Cerebellar cortex (tissue), 1 donor: ENCODE measurements around the gene SRGAP3.

Experiments
- DNase-seq: peaks from one replicate; pipeline ENCODE4 v3.0.0-alpha.2; 2015; ENCODE audit warnings: low spot score

SRGAP3 gene

DNA sequence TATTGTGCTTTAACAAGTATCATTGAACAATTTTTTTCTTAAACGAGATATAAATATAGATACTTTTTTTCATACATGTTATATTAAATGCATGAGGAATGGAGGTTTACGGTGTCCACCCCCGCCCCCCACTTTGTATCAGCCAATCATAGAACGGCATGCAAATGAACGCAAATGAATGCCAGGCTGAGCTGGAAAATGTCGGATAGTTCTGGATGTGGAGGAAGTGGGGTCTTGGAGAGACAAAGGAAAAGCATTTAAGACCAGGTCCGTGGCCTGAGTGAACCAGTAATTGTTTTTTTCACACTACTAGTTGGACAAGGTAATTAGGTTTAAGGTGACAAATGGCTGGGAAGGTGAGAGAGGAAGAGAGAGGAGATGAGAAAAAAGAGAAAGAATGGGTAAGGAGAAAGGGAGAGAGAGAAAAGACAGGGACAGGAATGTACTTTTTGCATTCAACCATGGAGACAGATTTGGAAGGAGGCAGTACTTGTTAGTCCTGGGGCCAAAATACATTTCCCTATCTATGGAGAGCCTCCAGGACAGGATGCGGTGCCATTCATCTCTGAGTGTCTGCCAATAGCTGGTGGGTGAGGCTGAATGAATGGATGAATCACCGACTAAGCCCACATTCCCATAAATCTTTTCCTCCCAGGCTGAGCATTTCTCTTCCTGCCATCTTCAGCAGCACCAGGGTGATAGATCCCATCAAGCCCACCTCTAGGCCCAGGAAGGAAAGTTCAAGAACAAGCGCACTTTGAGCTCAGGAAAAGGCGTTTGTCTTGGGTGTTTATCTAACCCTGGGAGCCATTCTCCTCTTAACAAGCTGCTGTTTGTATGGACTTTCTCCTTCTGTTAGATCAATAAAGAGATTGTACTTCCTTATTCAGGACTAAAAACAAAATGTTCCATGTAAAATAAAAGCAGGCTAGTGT is 284.7 kb downstream of the SRGAP3 start:
- DNase-seq = no peak

DNA sequence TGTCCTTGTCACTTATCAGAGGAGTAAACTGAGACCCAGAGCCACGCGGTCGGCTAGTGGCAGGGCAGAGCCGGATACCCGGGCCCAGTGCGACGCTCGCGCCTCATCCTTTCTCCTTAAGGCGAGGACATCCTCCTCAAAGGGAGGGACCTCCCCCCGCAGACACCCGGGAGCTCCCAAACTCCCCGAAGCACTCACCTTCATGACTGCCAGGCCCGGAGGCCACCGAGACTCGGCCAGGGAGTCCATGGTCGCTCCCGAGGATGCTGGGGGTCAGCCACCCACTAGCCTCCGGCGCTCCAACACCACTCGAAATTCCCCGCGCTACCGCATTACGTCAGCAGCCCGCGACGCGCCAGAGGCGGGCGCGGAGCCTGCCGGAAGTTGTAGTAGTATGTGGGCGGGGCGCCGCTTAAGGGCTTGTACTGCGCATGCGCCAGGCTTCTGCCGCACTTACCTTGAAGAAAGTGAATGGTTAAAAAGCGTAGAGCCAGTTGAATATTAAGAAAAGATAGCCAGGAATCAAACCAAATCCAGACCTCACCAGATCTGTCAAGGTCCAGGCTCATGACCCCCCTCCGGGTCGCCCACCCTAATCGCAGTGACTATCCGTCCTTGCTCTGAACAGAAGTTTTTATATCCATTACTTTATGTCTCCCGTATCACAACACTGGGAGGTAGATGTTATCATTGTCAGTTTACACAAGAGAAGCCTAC is 286.2 kb downstream of the SRGAP3 start, which contains the start of gene RAD18:
RAD18 (minus strand) TSS at position 336 of the 717 bp plus-strand sequence; CDS start at position 249, 87 bp downstream.
- DNase-seq = peak; percentile 90

DNA sequence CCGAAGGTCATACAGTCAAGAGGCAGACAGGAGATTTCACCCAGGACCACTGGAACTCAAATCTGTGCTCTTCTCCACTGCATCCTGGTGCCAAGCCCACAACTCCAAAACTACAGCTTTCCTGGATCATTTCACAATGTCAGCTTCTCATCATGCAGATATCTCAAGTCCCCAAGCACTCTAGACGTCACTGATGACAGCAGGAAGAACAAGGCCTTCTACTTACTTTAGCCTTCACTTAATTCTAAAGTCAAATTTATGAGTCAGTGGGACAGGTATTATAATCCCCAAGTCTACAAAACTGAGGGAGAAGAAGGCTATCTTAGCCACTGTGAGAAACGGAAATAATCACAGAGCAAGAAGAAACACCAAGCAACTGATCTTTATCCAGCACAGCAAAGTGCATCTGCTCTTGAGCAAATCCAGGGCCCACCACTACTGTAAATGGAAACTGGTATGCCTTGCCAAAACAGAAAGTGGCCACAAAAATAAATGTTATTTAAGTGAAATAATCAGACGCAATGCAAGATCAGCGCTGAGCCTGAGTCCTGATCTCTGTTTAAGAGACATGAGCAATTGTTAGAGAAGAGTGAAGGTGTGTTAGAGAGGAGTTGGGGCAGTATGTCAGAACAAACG is 287.1 kb downstream of the SRGAP3 start:
- no peak for DNase-seq

DNA sequence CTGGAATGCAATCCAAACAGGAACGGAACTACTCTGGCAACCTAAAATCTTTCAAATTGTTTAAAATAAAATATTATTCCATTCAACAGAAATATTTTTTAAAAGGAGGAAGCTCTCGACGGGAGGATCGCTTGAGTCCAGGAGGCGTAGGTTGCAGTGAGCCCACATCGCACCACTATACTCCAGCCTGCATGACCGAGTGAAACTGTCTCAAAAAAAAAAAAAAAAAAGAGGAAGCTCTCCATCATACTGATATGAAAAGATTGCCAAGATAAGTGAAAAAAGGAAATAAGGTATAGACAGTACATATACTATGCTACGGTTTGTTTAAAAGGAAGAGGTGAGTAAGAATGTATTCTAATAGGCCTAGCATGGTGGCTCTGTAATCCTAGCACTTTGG is 289.8 kb downstream of the SRGAP3 start:
- no peak for DNase-seq

DNA sequence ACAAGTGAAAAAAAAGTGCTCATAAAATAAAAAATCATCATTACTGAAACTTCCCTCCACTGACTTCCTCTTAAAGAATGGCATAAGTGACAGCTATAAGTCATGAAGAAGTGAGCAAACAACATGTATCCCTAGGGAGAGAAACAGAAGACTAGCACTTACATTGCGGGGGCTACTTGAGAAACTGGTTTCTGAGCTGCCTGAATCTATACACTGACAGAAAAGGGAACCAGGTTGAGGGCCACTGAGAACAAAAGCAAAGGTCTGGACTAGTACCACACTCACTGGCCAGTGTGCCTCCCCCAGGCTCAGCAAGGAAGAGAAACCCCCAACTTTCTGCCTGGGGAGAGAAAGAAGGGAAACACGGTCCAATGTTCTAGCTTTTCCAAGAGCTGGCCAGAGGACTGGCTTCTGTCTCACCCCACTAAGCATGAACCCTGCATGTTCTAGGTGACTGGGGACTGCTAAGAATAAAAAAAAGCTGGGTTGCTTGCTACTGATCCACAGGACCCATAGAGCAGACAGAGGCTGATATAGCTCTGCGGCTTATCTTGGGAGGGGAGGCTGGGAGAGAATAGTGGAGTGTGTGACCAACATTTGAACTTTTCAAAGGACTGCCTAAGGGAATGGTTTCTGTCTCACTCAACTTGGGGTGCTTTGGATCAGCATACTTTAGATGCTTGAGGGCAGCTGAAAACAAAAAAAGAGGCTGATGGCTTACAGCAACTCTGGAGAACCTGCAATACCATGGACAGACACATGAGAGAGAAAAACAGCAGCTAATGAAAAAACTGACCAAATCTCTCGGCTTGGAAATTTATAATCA is 294.3 kb downstream of the SRGAP3 start:
- no peak for DNase-seq

DNA sequence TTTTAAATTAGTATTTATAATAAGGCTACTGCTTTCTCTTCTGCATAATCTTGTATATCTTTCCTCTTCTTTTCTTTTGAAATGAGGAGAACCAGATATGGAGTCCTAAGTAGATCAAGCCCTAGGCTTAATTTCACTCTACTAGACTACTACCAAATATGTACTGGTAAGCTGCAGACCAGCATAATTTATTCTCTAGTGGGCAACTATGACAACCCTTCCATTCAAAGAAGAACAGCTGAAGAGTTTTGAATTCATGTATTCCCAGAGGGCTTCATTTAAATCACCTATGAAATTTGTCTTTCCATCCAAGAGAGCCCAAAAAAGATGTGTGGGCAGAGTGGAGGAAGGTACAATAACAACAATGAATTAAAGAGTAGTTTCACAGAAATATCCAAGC is 296.1 kb downstream of the SRGAP3 start:
- no peak for DNase-seq

DNA sequence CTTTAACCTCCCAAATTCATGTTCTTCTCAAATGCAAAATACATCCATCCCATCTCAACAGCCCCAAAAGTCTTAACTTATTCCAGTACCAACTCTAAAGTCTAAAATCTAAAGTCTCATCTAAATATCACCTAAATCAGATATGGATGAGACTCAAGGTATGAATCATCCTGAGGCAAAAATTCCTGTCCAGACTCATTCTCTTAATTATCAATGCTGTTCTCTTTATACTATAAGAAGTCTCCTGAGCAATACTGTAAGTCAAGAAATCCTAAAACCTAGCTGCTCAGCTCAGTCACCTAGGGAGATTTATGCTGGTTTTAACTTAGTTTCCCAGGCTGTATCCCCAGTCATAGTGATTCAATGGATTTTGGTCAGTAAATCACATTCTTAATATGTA is 297.3 kb downstream of the SRGAP3 start:
- no peak for DNase-seq

DNA sequence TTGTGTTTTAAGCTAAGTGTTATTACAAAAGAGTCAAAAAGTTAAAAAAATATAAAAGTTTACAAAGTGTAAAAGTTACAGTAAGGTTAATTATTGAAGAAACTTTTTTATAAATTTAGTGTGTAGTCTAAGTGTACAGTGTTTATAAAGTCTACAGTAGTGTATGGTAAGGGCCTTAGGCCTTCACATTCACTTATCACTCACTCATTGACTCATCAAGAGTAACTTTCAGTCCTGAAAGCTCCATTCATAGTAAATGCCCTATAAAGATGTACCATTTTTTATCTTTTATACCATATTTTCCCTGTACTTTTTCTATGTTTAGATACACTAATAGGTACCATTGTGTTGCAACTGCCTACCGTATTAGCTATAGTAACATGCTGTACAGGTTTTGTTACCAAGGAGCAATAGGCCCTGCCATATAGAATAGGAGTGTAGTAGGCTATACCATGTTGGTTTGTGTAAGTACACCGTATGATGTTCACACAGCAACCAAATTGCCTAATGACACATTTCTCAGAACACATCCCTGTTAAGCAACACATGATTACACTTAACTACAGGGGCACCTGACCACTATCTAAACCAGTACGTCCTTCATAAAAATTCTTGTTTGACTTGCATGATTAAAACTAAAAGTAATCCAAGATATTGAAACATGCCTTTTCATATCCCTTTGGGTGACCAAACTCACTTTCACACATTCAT is 303.4 kb downstream of the SRGAP3 start:
- no peak for DNase-seq

DNA sequence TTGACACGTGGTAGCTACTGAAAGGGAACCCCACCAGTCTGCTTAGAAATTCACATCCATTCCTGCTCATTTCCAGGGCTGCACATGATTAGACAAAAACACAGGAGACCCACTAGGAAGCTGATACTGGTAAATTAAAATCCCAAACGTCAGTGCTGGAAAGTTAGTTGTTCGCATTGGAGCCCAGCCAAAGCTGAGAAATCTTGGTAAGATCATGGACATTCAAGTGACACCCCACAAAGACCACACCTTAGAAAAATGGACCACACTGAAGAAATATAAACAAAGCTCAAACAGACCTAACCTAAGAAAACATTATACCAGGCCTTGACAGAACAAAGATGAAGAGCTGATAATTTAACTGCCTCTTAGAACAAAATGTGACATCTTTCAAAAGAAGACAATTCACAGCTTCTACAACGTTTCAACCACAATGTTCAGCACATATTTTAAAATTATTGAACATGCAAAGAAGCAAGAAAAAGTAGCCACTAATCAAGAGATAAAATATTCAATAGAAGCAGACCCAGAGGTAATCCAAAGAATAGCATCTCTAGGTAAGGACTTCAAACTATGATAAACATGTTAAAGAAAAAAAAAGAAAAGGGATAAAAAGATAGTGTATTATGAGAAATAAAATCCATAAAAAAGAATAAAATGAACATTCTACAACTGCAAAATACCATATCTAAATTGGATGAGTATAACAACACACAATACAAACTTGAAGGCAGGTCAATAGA is 306.5 kb downstream of the SRGAP3 start:
- DNase-seq = no peak

DNA sequence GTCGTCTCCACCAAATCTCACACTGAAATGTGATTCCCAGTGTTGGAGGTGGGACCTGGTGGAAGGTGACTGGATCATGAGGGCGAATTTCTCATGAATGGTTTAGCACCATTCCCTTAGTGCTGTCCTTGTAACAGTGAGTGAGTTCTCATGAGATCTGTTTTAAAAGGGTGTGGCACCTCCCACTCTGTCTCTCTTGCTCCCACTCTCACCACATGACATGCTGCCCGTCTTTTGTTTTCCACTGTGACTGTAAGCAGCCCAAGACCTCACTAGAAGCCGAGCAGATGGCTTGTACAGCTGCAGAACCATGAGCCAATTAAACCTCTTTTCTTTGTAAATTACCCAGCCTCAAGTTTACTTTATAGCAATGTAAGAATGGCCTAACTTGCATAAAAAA is 307.3 kb downstream of the SRGAP3 start:
- DNase-seq = no peak

DNA sequence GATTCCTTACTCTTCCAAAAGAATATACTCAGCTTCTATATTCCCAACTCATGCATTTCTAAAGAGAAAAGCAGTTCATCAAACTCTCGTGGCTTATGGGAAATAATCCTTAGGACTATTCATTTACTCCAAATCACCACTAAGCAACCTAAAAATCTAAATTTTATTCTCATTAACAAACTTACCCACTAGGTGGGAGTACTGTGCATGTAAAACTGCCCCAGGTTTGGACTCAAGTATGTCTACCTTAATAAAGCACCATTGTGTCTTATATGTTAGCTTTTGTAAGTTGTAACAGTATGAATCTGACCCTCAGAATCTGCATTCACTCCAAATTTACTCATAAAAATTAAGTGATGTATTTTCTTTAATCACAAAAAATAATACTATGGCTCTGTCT is 311.4 kb downstream of the SRGAP3 start:
- DNase-seq = peak; percentile 20

DNA sequence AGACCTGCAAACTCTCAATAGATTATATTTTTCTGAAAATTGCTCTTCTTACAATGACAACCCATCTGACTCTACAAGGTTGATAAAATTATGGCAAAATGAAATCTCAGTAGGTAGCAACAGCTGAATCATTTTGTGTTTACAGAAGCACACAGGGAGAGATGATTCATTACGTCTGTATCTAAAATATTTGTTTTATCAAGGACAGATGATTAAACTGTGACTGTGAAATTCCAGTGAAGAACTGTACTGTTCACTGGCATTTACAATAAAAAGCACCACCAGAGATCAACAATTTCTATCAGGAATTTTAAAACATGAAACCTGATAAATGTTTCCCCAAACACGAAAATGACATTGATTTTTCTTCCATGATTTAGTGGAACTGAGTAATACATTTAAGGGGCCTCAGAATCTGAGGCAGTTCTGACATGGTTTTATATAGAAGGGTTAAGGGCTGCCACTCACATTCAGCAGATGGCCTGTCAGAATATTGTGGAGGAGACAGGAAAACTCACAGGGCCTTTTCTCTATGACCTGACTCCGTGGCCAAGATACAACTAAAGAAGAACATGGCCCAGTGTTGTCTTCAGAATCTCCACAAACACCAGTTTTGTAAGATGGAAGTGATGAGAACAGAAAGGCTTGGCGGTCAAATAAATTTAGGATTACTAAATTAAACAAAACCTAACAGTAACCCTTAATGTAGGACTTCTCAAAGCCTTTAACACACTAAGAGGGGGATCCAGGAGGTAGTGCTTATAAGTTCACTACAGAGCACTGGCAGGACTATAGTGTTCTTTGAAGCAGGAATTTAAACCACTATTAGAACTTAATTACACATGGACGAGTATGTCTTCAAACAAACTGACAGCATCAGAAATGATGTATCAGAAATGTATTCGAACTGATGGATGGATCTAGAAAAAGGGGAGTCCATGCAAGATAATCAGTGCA is 312.1 kb downstream of the SRGAP3 start:
- DNase-seq = no peak

DNA sequence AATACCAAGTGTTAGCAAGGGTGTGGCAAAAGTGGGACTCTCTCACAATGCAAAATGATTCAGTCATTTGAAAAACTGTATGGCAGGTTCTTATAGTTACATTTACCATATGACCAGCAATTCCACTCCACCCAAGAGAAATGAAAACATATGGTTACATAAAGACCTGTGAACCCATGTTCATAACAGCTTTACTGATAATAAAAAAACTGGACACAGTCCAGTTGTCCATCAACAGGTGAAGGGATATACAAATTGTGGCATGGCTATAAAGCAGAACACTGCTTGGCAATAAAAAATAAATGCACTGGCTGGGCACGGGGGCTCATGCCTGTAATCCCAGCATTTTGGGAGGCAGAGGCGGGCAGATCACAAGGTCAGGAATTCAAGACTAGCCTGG is 316.9 kb downstream of the SRGAP3 start:
- DNase-seq = no peak

DNA sequence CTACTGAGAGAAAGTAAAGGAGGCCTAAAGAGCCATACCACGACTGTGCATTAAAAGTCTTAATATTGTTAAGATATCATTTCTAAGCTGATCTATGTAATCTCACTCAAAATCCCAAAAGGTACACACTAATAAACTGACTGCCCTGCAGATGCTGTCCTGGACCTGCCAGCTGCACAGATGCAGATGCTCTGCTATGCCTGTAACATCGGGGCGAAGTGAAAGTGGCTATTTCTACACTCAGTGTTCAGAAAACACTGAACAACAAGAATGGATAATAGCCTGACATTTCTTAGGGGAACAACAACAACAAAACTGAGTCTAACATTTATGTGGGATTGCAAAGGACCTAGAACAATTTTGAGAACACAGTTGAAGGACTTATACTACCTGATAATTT is 318.1 kb downstream of the SRGAP3 start:
- DNase-seq = no peak
